Thymus (tissue), 14 donors: Measurements from ENCODE around the gene KRTAP5-10. TPM values are rescaled to one million over a fixed set of nuclear protein-coding genes. Genes with fewer than 3 reads are reported as not detected.
"Not testable (repeated sequence)": the region's sequence is repeated elsewhere in the genome, so short reads cannot be mapped to it uniquely, and the experiment has no call there.

ENCODE experiments used
- DNase-seq, 9 donors: peaks; one replicate each; pipeline ENCODE4 v3.0.0-alpha.2; 2013; ENCODE audit warnings: low spot score in 9 of 9, low read depth in 6 of 9, missing footprints in 1 of 9
- H3K27ac ChIP-seq, 2 donors: one replicate each; pipeline ENCODE4 v1.5.1; 2013; ENCODE audit warnings: control low read depth in 1 of 2, low read depth in 1 of 2, low read length in 1 of 2, mild to moderate bottlenecking in 1 of 2, moderate library complexity in 1 of 2
- H3K27me3 ChIP-seq, 2 donors: one replicate each; pipeline ENCODE4 v1.5.1; 2013; ENCODE audit warnings: low read length in 1 of 2; ENCODE audit not compliant: control insufficient read depth in 2 of 2, insufficient read depth in 1 of 2
- H3K36me3 ChIP-seq, 2 donors: one replicate each; pipeline ENCODE4 v1.5.1; 2013; ENCODE audit warnings: low read length in 1 of 2, mild to moderate bottlenecking in 1 of 2, moderate library complexity in 1 of 2; ENCODE audit not compliant: control insufficient read depth in 2 of 2, insufficient read depth in 2 of 2
- H3K4me1 ChIP-seq, 2 donors: one replicate each; pipeline ENCODE4 v1.5.1; 2013; ENCODE audit warnings: low read length in 2 of 2; ENCODE audit not compliant: control insufficient read depth in 2 of 2, insufficient read depth in 2 of 2
- H3K4me3 ChIP-seq, 2 donors: one replicate each; pipeline ENCODE4 v1.5.1; 2013; ENCODE audit warnings: low read length in 2 of 2, control low read depth in 1 of 2, mild to moderate bottlenecking in 1 of 2
- H3K9me3 ChIP-seq, 2 donors: one replicate each; pipeline ENCODE4 v1.5.1; 2013; ENCODE audit warnings: low read length in 1 of 2, mild to moderate bottlenecking in 1 of 2; ENCODE audit not compliant: control insufficient read depth in 2 of 2, insufficient read depth in 1 of 2
- WGBS: extraction: QIAGEN DNeasy Blood & Tissue Kit; methylation state at CpG from one replicate; pipeline ENCODE4 v1.1.7; 2013; 5-methylcytosine and 5-hydroxymethylcytosine counted together
- long read RNA-seq, 10 donors: transcript quantifications; one replicate each; lab custom pipeline, GENCODE V29; 2026
- polyA plus RNA-seq: library from polyadenylated mRNA; stranded (reverse); fragments of 200-250 nt; gene quantifications from one replicate; pipeline ENCODE4 v1.2.3, GENCODE V29; 2013
- total RNA-seq: library from RNA; stranded (reverse); fragments of 120-200 nt; gene quantifications from one replicate; pipeline ENCODE4 v1.2.4, GENCODE V29; 2013
- donor health status: healthy.

KRTAP5-10 gene
- not detected for total RNA-seq
- polyA plus RNA-seq = 0.16 TPM
- long read RNA-seq, donor 1 = 0 reads
- long read RNA-seq, donor 2 = 0 reads
- long read RNA-seq, donor 3 = 0 reads
- long read RNA-seq, donor 4 = 0 reads
- long read RNA-seq, donor 5 = 0 reads
- long read RNA-seq, donor 6 = 0 reads
- long read RNA-seq, donor 7 = 0 reads
- long read RNA-seq, donor 8 = 0 reads
- long read RNA-seq, donor 9 = 0 reads
- long read RNA-seq, donor 10 = 0 reads

DNA sequence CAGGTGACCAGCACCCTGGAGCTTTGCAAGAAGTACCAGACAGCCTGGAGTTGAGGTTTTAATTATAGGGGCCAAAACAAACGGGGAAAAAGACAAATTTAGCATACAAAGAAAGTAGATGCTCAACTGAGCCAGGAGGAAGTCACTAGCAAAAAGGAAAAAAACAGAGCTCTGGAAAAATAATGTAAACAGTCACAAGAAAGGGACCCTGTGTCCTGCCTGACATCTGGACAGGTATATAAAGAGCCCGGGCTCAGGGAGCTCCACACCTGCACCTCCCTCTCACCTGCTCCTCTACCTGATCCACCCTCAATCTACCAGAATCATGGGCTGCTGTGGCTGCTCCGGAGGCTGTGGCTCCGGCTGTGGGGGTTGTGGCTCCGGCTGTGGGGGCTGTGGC is at the start of gene KRTAP5-10:
Gene KRTAP5-10, plus strand, starts transcription at position 301 of the 400 bp plus-strand sequence. Its CDS starts 25 bp downstream, at position 326.
- Histone ChIP-seq H3K36me3 (no peaks in the 10 kb centered on the region), H3K27ac (no peak within 1 kb of the TSS), H3K27me3 (peaks cover 0 to 11% of the 10 kb centered on the region in 2 donors), H3K9me3 (no peaks in the 10 kb centered on the region), H3K4me3 (no peak within 1 kb of the TSS), H3K4me1 (no peaks in the 10 kb centered on the region)
- no peak for DNase-seq
- WGBS = 35% methylated on average over 5 of the region's 5 CpGs

DNA sequence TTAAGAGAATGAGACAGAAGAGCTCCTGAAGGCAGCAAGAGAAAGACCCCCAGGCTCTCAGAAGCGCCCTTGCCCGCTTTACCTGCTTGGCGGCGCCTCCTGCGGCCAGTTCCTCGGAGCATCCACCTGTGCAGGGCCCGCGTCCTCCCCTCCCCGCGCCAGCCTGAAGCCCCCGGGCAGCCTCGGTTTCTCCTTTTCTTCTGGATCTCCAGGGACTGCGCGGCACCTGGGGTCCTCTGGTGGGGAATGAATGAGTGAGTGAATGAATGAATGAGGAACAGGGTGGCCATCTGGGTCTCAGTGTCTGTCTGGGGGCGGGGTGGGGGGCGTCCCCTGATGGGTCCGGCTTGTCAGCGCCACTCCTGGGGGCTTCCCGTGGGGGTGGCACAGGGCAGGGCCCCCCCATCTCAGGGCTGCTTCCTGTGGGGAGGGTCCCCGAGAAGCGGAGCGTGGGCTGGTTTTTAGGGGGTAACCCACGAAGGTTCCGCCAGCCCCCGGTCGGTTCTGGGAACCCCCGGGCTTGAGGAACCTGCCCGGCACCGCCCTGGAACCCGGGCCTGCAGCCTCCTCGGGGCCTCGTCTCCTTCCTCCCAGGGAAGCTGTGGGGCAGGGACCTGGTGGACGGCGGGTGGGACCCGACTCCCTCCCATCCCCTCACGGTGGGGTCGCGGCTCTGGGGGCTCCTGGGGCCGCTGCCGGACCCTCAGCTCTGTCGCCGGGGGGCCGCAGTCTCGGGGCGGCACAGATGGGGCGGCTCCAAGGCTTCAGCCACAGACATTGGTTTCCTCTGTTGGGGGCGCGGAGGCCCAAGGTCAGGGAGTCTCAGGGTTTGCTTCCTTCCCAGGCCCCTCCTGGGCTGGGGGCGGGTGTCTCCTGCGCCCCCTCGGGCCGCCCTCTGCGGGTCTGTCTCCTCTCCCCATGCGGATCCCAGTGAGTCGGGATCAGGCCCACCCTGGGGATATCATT is 46.6 kb upstream of the KRTAP5-10 start:
- Histone ChIP-seq H3K4me3 (no peak overlapping the region), H3K4me1 (no peaks in the 10 kb centered on the region), H3K9me3 (no peaks in the 10 kb centered on the region), H3K36me3 (no peaks in the 10 kb centered on the region), H3K27ac (no peak overlapping the region), H3K27me3 (no peaks in the 10 kb centered on the region)
- WGBS = 96% methylated on average over 55 of the region's 55 CpGs
- no peak for DNase-seq

DNA sequence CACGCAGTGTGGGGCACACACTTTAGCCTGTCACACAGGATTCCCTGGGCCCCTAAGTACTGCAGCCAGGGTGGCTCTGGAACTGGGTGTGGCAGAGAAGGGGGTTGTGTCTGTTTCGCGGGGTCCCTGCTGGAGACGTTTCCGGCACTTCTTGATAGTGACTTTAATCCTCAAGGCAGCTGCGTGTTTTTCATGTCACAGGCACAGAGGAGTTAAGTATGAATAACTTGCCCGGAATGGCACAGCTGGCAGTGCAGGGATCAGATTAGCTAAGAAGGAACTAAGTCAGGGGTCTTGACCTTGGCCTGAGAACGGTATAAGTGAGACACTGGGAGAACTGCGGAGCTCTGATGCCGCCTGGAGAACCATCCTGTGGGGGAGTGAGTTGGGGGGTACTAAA is 45.8 kb upstream of the KRTAP5-10 start:
- Histone ChIP-seq H3K9me3 (no peaks in the 10 kb centered on the region), H3K4me1 (no peaks in the 10 kb centered on the region), H3K4me3 (no peak overlapping the region), H3K36me3 (no peaks in the 10 kb centered on the region), H3K27ac (no peak overlapping the region), H3K27me3 (no peaks in the 10 kb centered on the region)
- DNase-seq = no peak
- WGBS = 94% methylated on average over 10 of the region's 10 CpGs

DNA sequence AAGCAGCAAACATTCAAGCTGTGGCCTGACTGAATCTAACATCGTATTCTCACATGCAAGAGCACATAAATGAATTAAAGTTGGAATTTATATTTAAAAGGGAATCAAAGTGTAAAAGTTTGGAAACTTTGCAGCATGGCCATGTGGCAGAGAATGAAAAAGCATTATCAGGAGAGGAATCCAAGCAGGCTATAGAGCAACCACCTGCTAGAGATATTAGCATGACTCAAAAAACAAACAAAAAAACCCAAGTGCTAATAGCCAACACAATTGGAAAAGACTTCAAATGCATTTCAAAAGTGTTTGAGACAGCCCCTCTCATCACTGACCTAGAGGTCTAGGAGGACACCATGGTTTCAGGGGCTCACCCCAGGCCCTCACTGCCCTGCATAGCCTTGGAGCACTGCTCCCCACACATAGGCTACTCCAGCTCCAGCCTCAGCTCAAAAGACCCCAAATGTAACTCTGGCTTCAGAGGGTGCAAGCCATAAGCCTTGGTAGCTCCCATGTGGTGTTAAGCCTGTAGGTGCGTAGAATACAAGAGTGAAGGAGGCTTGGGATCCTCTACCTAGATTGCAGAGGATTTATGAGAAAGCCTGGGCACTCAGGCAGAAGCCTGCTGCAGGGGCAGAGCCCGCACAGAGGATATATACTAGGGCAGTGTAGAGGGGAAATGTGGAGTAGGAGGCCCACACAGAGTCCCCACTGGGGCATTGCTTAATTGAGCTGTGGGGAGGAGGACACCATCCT is 40.0 kb upstream of the KRTAP5-10 start:
- Histone ChIP-seq H3K9me3 (no peaks in the 10 kb centered on the region), H3K36me3 (no peaks in the 10 kb centered on the region), H3K27ac (no peak overlapping the region), H3K4me1 (no peaks in the 10 kb centered on the region), H3K27me3 (no peaks in the 10 kb centered on the region), H3K4me3 (no peak overlapping the region)
- WGBS = 66% methylated on average over 3 of the region's 3 CpGs
- DNase-seq = no peak

DNA sequence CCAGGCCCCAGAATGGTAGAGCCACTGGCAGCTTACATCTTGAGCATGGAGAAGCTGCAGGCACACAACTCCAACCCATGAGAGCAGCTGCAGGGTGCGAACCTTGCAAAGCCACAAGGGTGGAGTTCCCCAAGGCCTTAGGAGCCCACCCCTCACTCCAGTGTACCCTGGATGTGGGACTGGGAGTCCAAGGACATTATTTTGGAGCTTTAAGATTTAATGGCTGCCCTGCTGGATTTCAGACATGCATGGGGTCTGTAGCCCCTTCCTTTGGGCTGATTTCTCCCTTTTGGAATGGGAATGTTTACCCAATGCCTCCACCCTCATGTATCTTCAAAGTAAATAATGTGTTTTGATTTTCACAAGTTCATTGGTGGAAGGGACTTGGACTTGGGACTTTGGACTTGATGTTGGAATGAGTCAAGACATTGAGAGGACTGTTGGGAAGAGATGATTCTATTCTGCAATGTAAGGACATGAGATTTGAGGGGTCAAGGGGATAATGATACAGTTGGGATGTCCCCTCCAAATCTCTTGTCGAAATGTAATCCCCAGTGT is 39.3 kb upstream of the KRTAP5-10 start:
- H3K4me3 ChIP-seq = no peak overlapping the region

GRCh38 chr11:71526796-71527575 is 38.4 kb upstream of the KRTAP5-10 start, which contains the start of gene KRTAP5-7:
Gene KRTAP5-7, plus strand, starts transcription at chr11:71527267. Its CDS starts 34 bp downstream, at chr11:71527301.
- 51% methylated on average over 10 of the region's 10 CpGs for WGBS
- DNase-seq, H3K27me3 ChIP-seq, H3K9me3 ChIP-seq, H3K36me3 ChIP-seq, H3K27ac ChIP-seq, H3K4me3 ChIP-seq, H3K4me1 ChIP-seq: not testable (repeated sequence)

More for the DNA sequence above, 39.3 kb upstream of the KRTAP5-10 start:
- Histone ChIP-seq H3K27ac (no peak overlapping the region), H3K4me1 (no peaks in the 10 kb centered on the region), H3K9me3 (no peaks in the 10 kb centered on the region), H3K36me3 (no peaks in the 10 kb centered on the region), H3K27me3 (no peaks in the 10 kb centered on the region)
- 87% methylated on average over 2 of the region's 2 CpGs for WGBS
- no peak for DNase-seq

DNA sequence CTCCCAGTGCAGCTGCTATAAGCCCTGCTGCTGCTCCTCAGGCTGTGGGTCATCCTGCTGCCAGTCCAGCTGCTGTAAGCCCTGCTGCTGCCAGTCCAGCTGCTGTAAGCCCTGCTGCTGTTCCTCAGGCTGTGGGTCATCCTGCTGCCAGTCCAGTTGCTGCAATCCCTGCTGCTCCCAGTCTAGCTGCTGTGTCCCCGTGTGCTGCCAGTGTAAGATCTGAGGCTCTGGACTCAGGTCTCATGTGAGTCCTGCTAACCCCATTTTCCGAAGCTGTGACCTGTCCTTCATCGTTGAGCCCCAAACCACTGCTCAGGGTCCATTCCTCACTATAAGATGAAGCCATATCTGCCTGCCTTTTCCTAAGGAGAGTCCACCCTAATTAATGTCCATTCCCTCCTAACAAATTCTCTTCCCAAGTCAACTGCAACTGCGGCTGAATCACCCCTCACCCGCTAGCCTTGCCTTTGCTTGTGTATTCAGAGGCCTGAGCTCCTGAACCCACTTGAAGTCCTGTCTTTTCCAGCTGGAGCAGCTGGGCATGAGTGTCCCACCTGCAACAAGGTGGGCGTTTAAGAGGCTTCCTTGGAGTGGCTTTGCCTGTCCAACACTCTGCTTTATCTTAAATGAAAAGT is 37.7 kb upstream of the KRTAP5-10 start:
- Histone ChIP-seq H3K9me3 (no peaks in the 10 kb centered on the region), H3K27me3 (no peaks in the 10 kb centered on the region), H3K27ac (no peak overlapping the region), H3K4me1 (no peaks in the 10 kb centered on the region), H3K36me3 (no peaks in the 10 kb centered on the region), H3K4me3 (no peak overlapping the region)
- no peak for DNase-seq
- 95% methylated on average over 6 of the region's 6 CpGs for whole genome bisulfite sequencing

DNA sequence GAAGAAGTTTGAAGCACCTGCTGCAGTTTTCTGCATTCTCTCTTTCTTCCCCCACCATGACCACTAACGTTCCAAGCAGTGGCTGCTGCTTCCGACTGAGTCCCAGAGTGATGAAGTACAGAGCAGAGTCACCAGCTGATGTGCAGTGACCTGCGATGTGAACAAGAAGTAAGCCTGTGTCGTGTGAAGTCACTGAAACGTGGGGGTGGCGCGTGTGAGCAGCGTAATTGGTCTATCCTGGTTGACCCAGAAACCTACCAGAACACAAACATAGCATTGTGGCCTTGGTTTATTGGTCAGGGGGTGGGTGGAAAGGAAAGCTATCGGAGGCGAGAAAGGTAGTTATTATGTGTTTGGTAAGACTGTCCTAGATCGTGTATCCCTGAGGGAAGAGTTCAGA is 34.8 kb upstream of the KRTAP5-10 start:
- Histone ChIP-seq H3K27ac (no peak overlapping the region), H3K4me3 (no peak overlapping the region), H3K27me3 (no peaks in the 10 kb centered on the region), H3K36me3 (no peaks in the 10 kb centered on the region), H3K9me3 (no peaks in the 10 kb centered on the region), H3K4me1 (no peaks in the 10 kb centered on the region)
- WGBS = 94% methylated on average over 11 of the region's 11 CpGs
- DNase-seq = no peak
